HepG2 (cell line): ENCODE results near the gene APOC4. TPM values are rescaled to one million over a fixed set of nuclear protein-coding genes. Genes with fewer than 3 reads are reported as not detected.

Source experiments
- ATF3 ChIP-seq: sonication (generic); formaldehyde crosslinking; IDR thresholded peaks from 2 replicates; pipeline ENCODE4 v1.4.0; 2020; ENCODE audit warnings: missing genetic modification reagents
- EZH2 ChIP-seq: conservative IDR thresholded peaks from 2 replicates; pipeline ENCODE4 v1.6.1; 2012; ENCODE audit warnings: mild to moderate bottlenecking, low read depth, low read length, moderate library complexity
- GABPB1 ChIP-seq: IDR thresholded peaks from 2 replicates; pipeline ENCODE4 v1.6.1; 2016; ENCODE audit warnings: mild to moderate bottlenecking, missing genetic modification reagents, moderate library complexity, missing compliant biosample characterization
- GRHL1 ChIP-seq: sonication (generic); formaldehyde crosslinking; conservative IDR thresholded peaks from 2 replicates; pipeline ENCODE4 v1.8.0; 2022; ENCODE audit warnings: missing genetic modification reagents
- HMGA1 ChIP-seq: sonication (generic); formaldehyde crosslinking; conservative IDR thresholded peaks from 2 replicates; pipeline ENCODE4 v1.4.0; 2020; ENCODE audit warnings: missing genetic modification reagents
- HNRNPH1 ChIP-seq: fragments of 200-400 bp; formaldehyde crosslinking; optimal IDR thresholded peaks from 2 replicates; pipeline ENCODE3; 2017; ENCODE audit warnings: mild to moderate bottlenecking, low read depth, low read length
- HNRNPLL ChIP-seq: fragments of 200-400 bp; formaldehyde crosslinking; IDR thresholded peaks from 2 replicates; pipeline ENCODE4 v1.6.1; 2017; ENCODE audit warnings: mild to moderate bottlenecking, low read depth, low read length; ENCODE audit not compliant: poor library complexity, severe bottlenecking
- NBN ChIP-seq: fragments of 450-650 bp; conservative IDR thresholded peaks from 2 replicates; pipeline ENCODE4 v1.6.1; 2017
- PHB2 ChIP-seq: fragments of 450-650 bp; IDR thresholded peaks from 2 replicates; pipeline ENCODE4 v1.6.1; 2018; ENCODE audit not compliant: partially characterized antibody
- PPARG ChIP-seq: conservative IDR thresholded peaks from 2 replicates; pipeline ENCODE4 v1.6.1; 2016; ENCODE audit warnings: missing biosample characterization, missing genetic modification reagents
- REXO4 ChIP-seq: sonication (generic); formaldehyde crosslinking; IDR thresholded peaks from 2 replicates; pipeline ENCODE4 v1.8.0; 2022; ENCODE audit warnings: missing genetic modification reagents, mild to moderate bottlenecking, borderline replicate concordance
- SCMH1 ChIP-seq: sonication (generic); formaldehyde crosslinking; IDR thresholded peaks from 2 replicates; pipeline ENCODE4 v1.9.0; 2021; ENCODE audit warnings: missing genetic modification reagents, mild to moderate bottlenecking, borderline replicate concordance
- SOX13 ChIP-seq, 3 experiments: fragments of 450-650 bp in 1 of 3; sonication (generic) in 1 of 3; formaldehyde crosslinking in 1 of 3; IDR thresholded peaks in 2 of 3; conservative IDR thresholded peaks in 1 of 3; 2 replicates each; pipeline versions ENCODE4 v1.5.0 to v1.6.1; 2016 to 2020; ENCODE audit warnings: antibody characterized with exemption in 1 of 3, mild to moderate bottlenecking in 1 of 3, missing compliant biosample characterization in 1 of 3, missing genetic modification reagents in 1 of 3, moderate library complexity in 1 of 3
- ZBTB3 ChIP-seq: sonication (generic); formaldehyde crosslinking; IDR thresholded peaks from 2 replicates; pipeline ENCODE4 v1.4.0; 2020; ENCODE audit warnings: low read depth, mild to moderate bottlenecking, moderate library complexity, missing genetic modification reagents, borderline replicate concordance
- ZBTB43 ChIP-seq: sonication (generic); formaldehyde crosslinking; conservative IDR thresholded peaks from 2 replicates; pipeline ENCODE4 v1.4.0; 2020; ENCODE audit warnings: missing genetic modification reagents
- ZNF280D ChIP-seq: sonication (generic); formaldehyde crosslinking; IDR thresholded peaks from 2 replicates; pipeline ENCODE4 v1.5.1; 2020; ENCODE audit warnings: mild to moderate bottlenecking, missing genetic modification reagents
- ZNF335 ChIP-seq: sonication (generic); formaldehyde crosslinking; IDR thresholded peaks from 2 replicates; pipeline ENCODE4 v1.4.0; 2020; ENCODE audit warnings: missing genetic modification reagents
- ZNF567 ChIP-seq: sonication (generic); formaldehyde crosslinking; IDR thresholded peaks from 2 replicates; pipeline ENCODE4 v1.8.1; 2023; ENCODE audit warnings: mild to moderate bottlenecking, missing genetic modification reagents, borderline replicate concordance
- ZNF570 ChIP-seq: sonication (generic); formaldehyde crosslinking; IDR thresholded peaks from 2 replicates; pipeline ENCODE4 v1.4.0; 2020; ENCODE audit warnings: mild to moderate bottlenecking, missing genetic modification reagents, borderline replicate concordance
- ZNF709 ChIP-seq: sonication (generic); formaldehyde crosslinking; IDR thresholded peaks from 2 replicates; pipeline ENCODE4 v1.5.0; 2020; ENCODE audit warnings: mild to moderate bottlenecking, missing genetic modification reagents
- ZNF775 ChIP-seq: sonication (generic); formaldehyde crosslinking; IDR thresholded peaks from 2 replicates; pipeline ENCODE4 v1.4.0; 2020; ENCODE audit warnings: missing genetic modification reagents, mild to moderate bottlenecking, moderate library complexity, borderline replicate concordance
- polyA plus RNA-seq, 8 experiments: library from polyadenylated mRNA; depleted of rRNA in 3 of 8; stranded (reverse) in 7 of 8; unstranded in 1 of 8; fragments of >200 nt; fragmentation: Illumina TruSeq in 4 of 8; extraction: Trizol in 4 of 8; gene quantifications; 2 replicates each; pipeline versions ENCODE4 v1.2.1 to v1.2.3, GENCODE V29; 2011 to 2016; ENCODE audit warnings: low read depth in 4 of 8, missing spikeins in 1 of 8, mixed read lengths in 1 of 8; ENCODE audit not compliant: insufficient read depth in 1 of 8
- total RNA-seq, 5 experiments: library from RNA; depleted of rRNA; stranded (reverse); fragments of >200 nt; fragmentation: Illumina TruSeq; extraction: Trizol; gene quantifications; 2 replicates each; pipeline ENCODE4 v1.2.3, GENCODE V29; 2016; ENCODE audit warnings: low read depth in 1 of 5

Gene APOC4
- total and polyA plus RNA-seq, 2 of the 13 experiments (the other 11 are each of a cell fraction or from before 2014, with no cell fraction given): 0.46 TPM; not detected in 1

- no peak for TF ChIP-seq ZBTB43 (CRISPR knock-in tag)
- no peak for TF ChIP-seq SOX13 (IDR thresholded peaks at IDR 0.05)
- no peak for TF ChIP-seq SOX13 (CRISPR knock-in tag; conservative IDR thresholded peaks at IDR 0.05 in 1 of 2, IDR thresholded peaks at IDR 0.05 in 1 of 2)
- TF ChIP-seq EZH2: no peak
- TF ChIP-seq ZNF709 (CRISPR knock-in tag): no peak
- 0 out of 2 replicates have a peak, but pooled peaks have one; percentile 17 for TF ChIP-seq ZNF280D
- 0 out of 2 replicates have a peak, but pooled peaks have one; percentile 67 for TF ChIP-seq NBN
- TF ChIP-seq PPARG (CRISPR knock-in tag): no peak
- no peak for TF ChIP-seq GRHL1 (CRISPR knock-in tag)
- no peak for TF ChIP-seq ZNF335 (CRISPR knock-in tag)
- no peak for TF ChIP-seq PHB2
- TF ChIP-seq REXO4: no peak
- 0 out of 2 replicates have a peak, but pooled peaks have one; percentile 18 for TF ChIP-seq ZBTB3
- peak; percentile 92 for TF ChIP-seq GABPB1 (CRISPR knock-in tag)
- no peak for TF ChIP-seq ZNF567 (CRISPR knock-in tag)
- no peak for TF ChIP-seq HNRNPH1
- TF ChIP-seq HNRNPLL: no peak
- TF ChIP-seq ATF3 (CRISPR knock-in tag): no peak
- no peak for TF ChIP-seq ZNF570
- TF ChIP-seq SCMH1 (CRISPR knock-in tag): no peak
- TF ChIP-seq HMGA1 (CRISPR knock-in tag): no peak
- no peak for TF ChIP-seq ZNF775 (CRISPR knock-in tag)
These were observed 12.8 kb downstream of the APOC4 start, which contains the start of gene CLPTM1 (continued) for GRCh38 chr19:44954649-44955504.
